K562 (cell line): Measurements from ENCODE around the gene PLEKHO2. TPM values are rescaled to one million over a fixed set of nuclear protein-coding genes. Genes with fewer than 3 reads are reported as not detected.

Experiments
- ATAC-seq: fragments of 200-7000 bp; cut with Tn5 transposase; 3 replicates; pipeline ENCODE4 v1.9.1; 2020; ENCODE audit warnings: moderate library complexity
- BruUV-seq: library from RNA; stranded (reverse); fragments of 400-500 nt; replicated peaks from 2 replicates; lab custom pipeline; 2021; lab: Mats Ljungman, UMichigan
- CTCF ChIA-PET: fragments of 300-600 bp; formaldehyde crosslinking; extraction: SDS; loops from one replicate; lab custom pipeline; 2021; ENCODE audit warnings: low intra/inter-chr PET ratio; lab: Yijun Ruan, JAX
- POLR2A ChIA-PET: fragments of 300-600, 350-650 bp; sonication (Branson Sonifier 250); formaldehyde crosslinking; extraction: SDS; loops from one replicate; lab custom pipeline; 2021; ENCODE audit warnings: antibody characterized with exemption, inconsistent platforms; lab: Yijun Ruan, JAX
- DNase-seq, 4 experiments: peaks; one replicate each; pipeline versions ENCODE4 v3.0.0 to v3.0.0-alpha.2; 2011 to 2018; ENCODE audit warnings: low spot score in 3 of 4, mixed read lengths in 3 of 4; ENCODE audit errors: extremely low read depth in 1 of 4
- FAIRE-seq: peaks from 2 replicates; lab custom pipeline; 2011; peaks lifted over from hg19 to GRCh38; lab: Jason Lieb, UNC
- H2AFZ ChIP-seq: 2 replicates; pipeline ENCODE4 v1.6.0; 2011; ENCODE audit warnings: low read depth, low read length, control low read depth, inconsistent platforms
- H3K27ac ChIP-seq: fragments of 200-600 bp; 3 replicates; pipeline ENCODE4 v1.8.0; 2011; ENCODE audit warnings: low read depth, mild to moderate bottlenecking, control low read depth, inconsistent platforms, low read length, moderate library complexity, mixed read lengths; ENCODE audit errors: extremely low read depth
- H3K27me3 ChIP-seq, 2 experiments: fragments of 300-600 bp in 1 of 2; 2 replicates in 1 of 2; 3 replicates in 1 of 2; pipeline versions ENCODE4 v1.6.0 to v1.8.0; 2011; ENCODE audit warnings: inconsistent platforms in 2 of 2, low read length in 2 of 2, mild to moderate bottlenecking in 1 of 2, mixed read lengths in 1 of 2, moderate library complexity in 1 of 2; ENCODE audit not compliant: control insufficient read depth in 2 of 2, insufficient read depth in 2 of 2
- H3K36me3 ChIP-seq: fragments of 300-600 bp; 3 replicates; pipeline ENCODE4 v1.8.0; 2011; ENCODE audit warnings: mild to moderate bottlenecking, low read length, inconsistent platforms; ENCODE audit not compliant: control insufficient read depth, insufficient read depth
- H3K4me1 ChIP-seq, 2 experiments: fragments of 200-600 bp in 1 of 2; replicated peaks in 1 of 2; 2 replicates in 1 of 2; 3 replicates in 1 of 2; pipeline versions ENCODE4 v1.5.1 to v1.8.0; 2011; ENCODE audit warnings: inconsistent platforms in 2 of 2, low read length in 2 of 2, mild to moderate bottlenecking in 1 of 2, mixed read lengths in 1 of 2, moderate library complexity in 1 of 2; ENCODE audit not compliant: control insufficient read depth in 2 of 2, insufficient read depth in 2 of 2
- H3K4me2 ChIP-seq: 2 replicates; pipeline ENCODE4 v1.6.1; 2011; ENCODE audit warnings: low read length, control low read depth, inconsistent platforms, mixed read lengths; ENCODE audit not compliant: insufficient read depth
- H3K4me3 ChIP-seq: fragments of 200-600 bp; sonication (generic), shearing (Covaris generic); 2 replicates; pipeline ENCODE4 v1.5.1; 2016; ENCODE audit warnings: control low read depth, inconsistent platforms
- H3K79me2 ChIP-seq: fragments of 200-600 bp; 3 replicates; pipeline ENCODE4 v1.8.0; 2011; ENCODE audit warnings: low read length, inconsistent platforms; ENCODE audit not compliant: control insufficient read depth, insufficient read depth
- H3K9ac ChIP-seq, 2 experiments: 2 replicates each; pipeline versions ENCODE4 v1.6.0 to v1.6.1; 2011; ENCODE audit warnings: low read depth in 2 of 2, low read length in 2 of 2, control low read depth in 1 of 2, inconsistent platforms in 1 of 2, mild to moderate bottlenecking in 1 of 2, mixed read lengths in 1 of 2; ENCODE audit not compliant: insufficient read depth in 1 of 2
- H3K9me1 ChIP-seq: one replicate; pipeline ENCODE4 v1.6.0; 2011; ENCODE audit warnings: inconsistent platforms, mild to moderate bottlenecking, low read length, moderate library complexity; ENCODE audit not compliant: control insufficient read depth, insufficient read depth
- H3K9me3 ChIP-seq: replicated peaks from 2 replicates; pipeline ENCODE4 v1.5.1; 2011; ENCODE audit warnings: low read depth, low read length, inconsistent platforms; ENCODE audit not compliant: control insufficient read depth, insufficient read depth
- H4K20me1 ChIP-seq: replicated peaks from 2 replicates; pipeline ENCODE4 v1.6.1; 2011; ENCODE audit warnings: low read length, inconsistent platforms, mixed read lengths; ENCODE audit not compliant: control insufficient read depth, insufficient read depth
- ELF1 ChIP-seq: fragments of 200-800 bp; sonication (Bioruptor generic); IDR thresholded peaks from 2 replicates; pipeline ENCODE4 v1.6.1; 2016; ENCODE audit warnings: missing genetic modification characterization, missing compliant biosample characterization
- EP400 ChIP-seq: fragments of 450-650 bp; IDR thresholded peaks from 2 replicates; pipeline ENCODE4 v1.6.1; 2017; ENCODE audit warnings: antibody characterized with exemption, mild to moderate bottlenecking, moderate library complexity
- HLTF ChIP-seq: fragments of 450-650 bp; IDR thresholded peaks from 2 replicates; pipeline ENCODE4 v1.6.1; 2016
- HNRNPH1 ChIP-seq: fragments of 200-400 bp; formaldehyde crosslinking; optimal IDR thresholded peaks from 2 replicates; pipeline ENCODE3; 2017; ENCODE audit warnings: low read depth, mild to moderate bottlenecking, low read length, moderate library complexity
- JUN ChIP-seq, 2 experiments: sonication (generic) in 1 of 2; formaldehyde crosslinking in 1 of 2; IDR thresholded peaks; 2 replicates each; pipeline versions ENCODE4 v1.6.1 to v1.8.0; 2012 to 2022; ENCODE audit warnings: borderline replicate concordance in 2 of 2, mild to moderate bottlenecking in 2 of 2, improper control_type of control experiment in 1 of 2, low read depth in 1 of 2, low read length in 1 of 2, missing genetic modification reagents in 1 of 2
- MEF2A ChIP-seq: IDR thresholded peaks from 2 replicates; pipeline ENCODE4 v1.6.1; 2011; ENCODE audit warnings: low read depth, mild to moderate bottlenecking, low read length, moderate library complexity; ENCODE audit not compliant: control insufficient read depth
- NCOA1 ChIP-seq: fragments of 450-650 bp; IDR thresholded peaks from 2 replicates; pipeline ENCODE4 v1.6.1; 2016; ENCODE audit warnings: low read depth
- PHB ChIP-seq: fragments of 250-450 bp; sonication (Bioruptor Pico); IDR thresholded peaks from 2 replicates; pipeline ENCODE4 v1.5.0; 2021
- RBBP5 ChIP-seq: fragments of 200-600 bp; sonication (generic); IDR thresholded peaks from 2 replicates; pipeline ENCODE4 v1.6.1; 2012; ENCODE audit warnings: borderline replicate concordance, mild to moderate bottlenecking, low read length, control low read depth, inconsistent platforms; ENCODE audit not compliant: insufficient read depth, poor library complexity, severe bottlenecking
- RBM34 ChIP-seq: fragments of 200-400 bp; formaldehyde crosslinking; IDR thresholded peaks from 2 replicates; pipeline ENCODE4 v1.6.1; 2018; ENCODE audit warnings: low read length, borderline replicate concordance; ENCODE audit not compliant: insufficient read depth
- SIRT6 ChIP-seq: IDR thresholded peaks from one replicate; pipeline ENCODE4 v1.6.1; 2012; ENCODE audit warnings: low read depth, mild to moderate bottlenecking, control low read depth, inconsistent platforms, low read length, moderate library complexity
- SIX5 ChIP-seq, 2 experiments: IDR thresholded peaks; 2 replicates each; pipeline ENCODE4 v1.6.1; 2011; ENCODE audit warnings: low read length in 2 of 2, borderline replicate concordance in 1 of 2, low read depth in 1 of 2, mild to moderate bottlenecking in 1 of 2, moderate library complexity in 1 of 2; ENCODE audit not compliant: insufficient read depth in 1 of 2
- SMARCE1 ChIP-seq: fragments of 450-650 bp; IDR thresholded peaks from 2 replicates; pipeline ENCODE4 v1.7.1; 2016; ENCODE audit warnings: mild to moderate bottlenecking
- SNAPC5 ChIP-seq: fragments of 250-450 bp; sonication (Bioruptor Pico); IDR thresholded peaks from 2 replicates; pipeline ENCODE4 v1.8.0; 2021; ENCODE audit warnings: moderate library complexity, mild to moderate bottlenecking, inconsistent platforms
- SREBF1 ChIP-seq: fragments of 150-350 bp; IDR thresholded peaks from 2 replicates; pipeline ENCODE4 v1.6.1; 2014; ENCODE audit warnings: antibody characterized with exemption, low read depth, low read length, borderline replicate concordance
- ZNF23 ChIP-seq: fragments of 250-450 bp; sonication (Bioruptor Pico); IDR thresholded peaks from 2 replicates; pipeline ENCODE4 v1.4.0; 2020; ENCODE audit warnings: mild to moderate bottlenecking
- ZNF277 ChIP-seq: fragments of 250-450 bp; sonication (Bioruptor Pico); IDR thresholded peaks from 2 replicates; pipeline ENCODE4 v1.8.0; 2022; ENCODE audit warnings: inconsistent platforms, mild to moderate bottlenecking, moderate library complexity, borderline replicate concordance
- ZNF347 ChIP-seq: fragments of 450-650 bp; formaldehyde crosslinking; IDR thresholded peaks from 2 replicates; pipeline ENCODE4 v1.4.0; 2020; ENCODE audit warnings: low read depth, mild to moderate bottlenecking, moderate library complexity
- WGBS: fragments of 100-300 bp; shearing (Covaris generic); methylation state at CpG from one replicate; pipeline ENCODE4 v1.1.6; 2016; ENCODE audit warnings: low coverage, mixed read lengths; ENCODE audit not compliant: insufficient coverage; ENCODE audit errors: missing lambda C conversion rate; 5-methylcytosine and 5-hydroxymethylcytosine counted together
- in situ Hi-C: fragments of 300-500 bp; cut with MboI; formaldehyde crosslinking; loops from 4 replicates; pipeline ENCODE4 v1.15.0; 2018; ENCODE audit warnings: inconsistent platforms, mixed read lengths
- intact Hi-C: fragments of 100-400 bp; cut with micrococcal nuclease; formaldehyde crosslinking; loops from 2 replicates; pipeline ENCODE4 v1.14.2; 2022
- polyA plus RNA-seq, 8 experiments: library from polyadenylated mRNA; depleted of rRNA in 4 of 8; stranded (reverse) in 5 of 8; unstranded in 3 of 8; fragments of >200 nt; fragmentation: Nextera tagmentation in 2 of 8; fragmentation: Illumina TruSeq in 1 of 8; extraction: Ambion mirVana in 2 of 8; extraction: Trizol in 1 of 8; gene quantifications; 2 replicates each; pipeline versions ENCODE4 v1.2.1 to v1.2.3, GENCODE V29; 2011 to 2014; ENCODE audit warnings: inconsistent platforms in 1 of 8, missing spikeins in 1 of 8
- total RNA-seq, 7 experiments: library from RNA; depleted of rRNA in 6 of 7; stranded (reverse); fragments of >200 nt in 6 of 7; fragmentation: Illumina TruSeq in 2 of 7; extraction: Trizol in 2 of 7; gene quantifications; 2 replicates each; pipeline versions ENCODE4 v1.2.1 to v1.2.3, GENCODE V29; 2011 to 2021; ENCODE audit warnings: low replicate concordance in 1 of 7
- TF ChIP-seq, protein P1 (sequence below): fragments of 450-650 bp; formaldehyde crosslinking; IDR thresholded peaks from 2 replicates; pipeline ENCODE4 v1.4.0; 2022; ENCODE audit warnings: missing genetic modification characterization

Gene PLEKHO2
- total and polyA plus RNA-seq, 9 of the 15 experiments (the other 6 are each of a cell fraction or from before 2014, with no cell fraction given), result 0.24 to 8.8 (median 5.5) TPM

DNA sequence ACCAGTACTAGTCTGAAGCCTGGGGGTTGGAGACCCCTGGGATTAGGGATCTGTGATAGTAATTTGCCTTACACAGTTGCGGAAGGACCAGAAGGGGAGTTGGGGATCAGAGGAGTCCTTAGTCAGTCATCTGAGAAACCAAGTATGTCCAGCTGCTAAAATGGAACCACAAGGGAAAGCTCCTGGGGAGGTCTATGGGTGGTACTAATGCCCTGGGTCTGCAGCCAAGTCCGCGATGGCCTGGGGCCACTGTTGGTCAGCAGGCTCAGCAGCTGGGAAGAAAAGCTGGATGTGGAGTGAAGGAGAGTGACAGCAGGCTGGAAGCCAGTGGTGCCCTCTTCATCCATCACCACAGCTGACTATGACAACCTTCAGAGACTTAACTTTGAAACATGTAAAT is 67.8 kb downstream of the PLEKHO2 start:
- 4% methylated on average over 3 of the region's 3 CpGs for WGBS
- in situ Hi-C loops, result loop anchor here (5.0 kb wide), 1 partner anchor 177 kb away; no protein-coding TSS in a partner anchor
- FAIRE-seq (no peak), ATAC-seq (no peak), DNase-seq (no peak)
- intact Hi-C loops, result loop anchor here (5.0 to 10.0 kb wide), 2 partner anchors 95 to 167 kb away; no protein-coding TSS in a partner anchor
- H3K9me1 ChIP-seq, result no peaks in the 10 kb centered on the region
- no peaks in the 10 kb centered on the region for H3K79me2 ChIP-seq
- ChIA-PET POLR2A (no interaction called here), CTCF (no interaction called here)
- no peak overlapping the region for H3K4me2 ChIP-seq
- TF ChIP-seq MEF2A, result no peak
- TF ChIP-seq, protein P1, sequence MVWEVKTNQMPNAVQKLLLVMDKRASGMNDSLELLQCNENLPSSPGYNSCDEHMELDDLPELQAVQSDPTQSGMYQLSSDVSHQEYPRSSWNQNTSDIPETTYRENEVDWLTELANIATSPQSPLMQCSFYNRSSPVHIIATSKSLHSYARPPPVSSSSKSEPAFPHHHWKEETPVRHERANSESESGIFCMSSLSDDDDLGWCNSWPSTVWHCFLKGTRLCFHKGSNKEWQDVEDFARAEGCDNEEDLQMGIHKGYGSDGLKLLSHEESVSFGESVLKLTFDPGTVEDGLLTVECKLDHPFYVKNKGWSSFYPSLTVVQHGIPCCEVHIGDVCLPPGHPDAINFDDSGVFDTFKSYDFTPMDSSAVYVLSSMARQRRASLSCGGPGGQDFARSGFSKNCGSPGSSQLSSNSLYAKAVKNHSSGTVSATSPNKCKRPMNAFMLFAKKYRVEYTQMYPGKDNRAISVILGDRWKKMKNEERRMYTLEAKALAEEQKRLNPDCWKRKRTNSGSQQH (CRISPR knock-in tag), result no peak
- TF ChIP-seq SNAPC5 (CRISPR knock-in tag), result no peak
- TF ChIP-seq SMARCE1, result no peak
- TF ChIP-seq JUN (IDR thresholded peaks at IDR 0.05; ENCODE audit: borderline replicate concordance, low read depth, low read length), result no peak
- no peak for TF ChIP-seq JUN (CRISPR knock-in tag; IDR thresholded peaks at IDR 0.05; ENCODE audit: borderline replicate concordance)
- no peak for TF ChIP-seq SREBF1
- TF ChIP-seq HNRNPH1, result no peak
- no peak for TF ChIP-seq RBBP5
- no peak for TF ChIP-seq EP400
- no peak for TF ChIP-seq ZNF347 (CRISPR knock-in tag)
- no peak for TF ChIP-seq NCOA1
- TF ChIP-seq HLTF, result no peak
- no peak for TF ChIP-seq SIX5 (IDR thresholded peaks at IDR 0.05; ENCODE audit: borderline replicate concordance in 1 of 2, insufficient read depth in 1 of 2, low read depth in 1 of 2, low read length in 2 of 2)
- no peak for TF ChIP-seq ZNF277
- no peak for TF ChIP-seq SIRT6
- no peak for TF ChIP-seq ZNF23 (CRISPR knock-in tag)
- TF ChIP-seq ELF1 (tag), result no peak
- no peak for TF ChIP-seq RBM34
- TF ChIP-seq PHB (CRISPR knock-in tag), result no peak
- H3K36me3 ChIP-seq, result no peaks in the 10 kb centered on the region
- no peak overlapping the region for H3K4me3 ChIP-seq
- peaks cover 10 to 39% of the 10 kb centered on the region in 2 experiments; a peak in 3 of 5 replicates for H3K27me3 ChIP-seq
- H3K9me3 ChIP-seq, result no peaks in the 10 kb centered on the region
- no peak overlapping the region for H3K9ac ChIP-seq
- BruUV-seq, result no TSS peak
- H3K27ac ChIP-seq, result no peak overlapping the region
- no peak overlapping the region for H2AFZ ChIP-seq
- H4K20me1 ChIP-seq, result peaks cover 3% of the 10 kb centered on the region; the same call in 1 of the 2 replicates
- H3K4me1 ChIP-seq, result peaks cover 0 to 18% of the 10 kb centered on the region in 2 experiments; a peak in 3 of 5 replicates
